ENCODE data around the gene EEPD1.

Gene EEPD1

GRCh38 chr7:36283181-36283580 is 130.1 kb downstream of the EEPD1 start:
- DNase-seq = no peak

DNA sequence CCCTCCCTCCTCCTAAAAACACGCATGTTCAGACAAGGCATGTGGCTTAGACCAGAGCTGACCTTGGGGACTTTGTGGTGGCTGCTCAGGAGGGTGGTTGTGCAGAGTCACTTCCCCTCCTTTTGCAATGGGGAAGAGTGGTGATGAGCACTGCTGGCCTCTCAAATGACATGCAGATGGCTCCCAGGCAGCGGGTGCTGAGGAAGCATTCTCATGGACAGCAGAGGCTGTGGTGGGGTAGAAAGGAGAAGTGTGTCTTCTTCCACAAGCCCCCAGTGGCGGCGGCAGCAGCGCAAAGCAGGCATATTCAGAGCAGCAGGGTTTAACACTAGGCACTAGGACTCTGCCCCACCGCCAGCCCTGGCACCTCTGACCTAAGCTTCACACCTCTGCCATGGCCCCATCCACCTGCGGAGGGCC is 130.7 kb downstream of the EEPD1 start:
- DNase-seq = no peak

- no peak for DNase-seq
These were observed 131.5 kb downstream of the EEPD1 start for GRCh38 chr7:36284456-36285090.

- DNase-seq = no peak
These were observed 132.2 kb downstream of the EEPD1 start for GRCh38 chr7:36285276-36285675.

- DNase-seq = no peak
These were observed 133.2 kb downstream of the EEPD1 start for GRCh38 chr7:36286226-36286625.

DNA sequence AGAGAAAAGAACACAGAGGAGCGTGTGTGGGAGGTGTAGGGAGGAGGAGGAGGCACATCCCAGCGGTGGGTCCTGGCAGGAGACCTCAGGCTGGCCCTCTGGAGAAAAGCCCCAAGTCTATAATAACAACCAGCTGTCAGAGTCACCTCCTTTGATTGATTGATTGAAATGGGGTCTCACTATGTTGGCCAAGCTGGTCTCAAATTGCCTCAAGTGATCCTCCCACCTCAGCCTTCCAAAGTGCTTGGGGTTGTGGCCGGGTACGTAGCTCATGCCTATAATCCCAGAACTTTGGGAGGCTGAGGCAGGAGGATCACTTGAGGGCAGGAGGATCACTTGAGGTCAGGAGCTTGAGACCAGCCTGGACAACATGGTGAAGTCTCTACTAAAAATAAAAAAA is 133.6 kb downstream of the EEPD1 start:
- DNase-seq = no peak

- no peak for DNase-seq
These were observed 134.6 kb downstream of the EEPD1 start for GRCh38 chr7:36287371-36288241.

- DNase-seq = no peak
These were observed 135.4 kb downstream of the EEPD1 start for GRCh38 chr7:36288501-36288900.

- DNase-seq = no peak
These were observed 137.0 kb downstream of the EEPD1 start for GRCh38 chr7:36289833-36290661.

- DNase-seq = peak; percentile 77
These were observed 138.6 kb downstream of the EEPD1 start for GRCh38 chr7:36291387-36292316.

GRCh38 chr7:36295090-36295489 is 142.0 kb downstream of the EEPD1 start:
- DNase-seq = no peak

GRCh38 chr7:36296284-36296683 is 143.2 kb downstream of the EEPD1 start:
- DNase-seq = no peak

DNA sequence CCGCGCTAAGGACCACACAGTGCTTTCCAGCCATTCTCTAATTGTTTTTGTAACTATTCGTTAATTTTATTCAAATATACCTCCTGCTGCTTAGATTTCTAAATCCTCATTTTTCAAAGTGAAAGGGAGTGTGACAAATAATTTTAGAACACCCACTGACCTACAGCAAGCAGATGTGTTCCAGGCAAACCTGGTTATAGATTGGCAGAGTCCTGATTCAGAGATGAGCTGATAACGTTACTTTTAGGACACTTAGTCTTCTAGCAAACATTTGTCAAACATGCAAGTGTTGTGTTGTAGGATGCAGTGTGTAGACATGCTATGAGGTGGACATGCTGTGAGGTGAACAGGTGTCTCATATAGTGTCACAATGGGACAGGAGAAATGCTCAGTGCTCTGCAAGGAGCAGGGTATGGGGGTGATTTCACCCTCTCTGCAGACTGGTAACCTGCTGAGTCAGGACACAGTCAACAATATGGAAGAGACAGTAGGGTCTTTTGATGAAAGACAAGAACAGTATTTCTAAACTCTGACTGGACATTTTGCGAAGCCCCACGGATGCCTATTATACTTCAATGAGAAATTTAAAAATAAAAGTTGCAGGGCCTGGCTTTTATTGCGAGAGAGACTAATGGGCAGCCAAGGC is 144.4 kb downstream of the EEPD1 start:
- DNase-seq = no peak

DNA sequence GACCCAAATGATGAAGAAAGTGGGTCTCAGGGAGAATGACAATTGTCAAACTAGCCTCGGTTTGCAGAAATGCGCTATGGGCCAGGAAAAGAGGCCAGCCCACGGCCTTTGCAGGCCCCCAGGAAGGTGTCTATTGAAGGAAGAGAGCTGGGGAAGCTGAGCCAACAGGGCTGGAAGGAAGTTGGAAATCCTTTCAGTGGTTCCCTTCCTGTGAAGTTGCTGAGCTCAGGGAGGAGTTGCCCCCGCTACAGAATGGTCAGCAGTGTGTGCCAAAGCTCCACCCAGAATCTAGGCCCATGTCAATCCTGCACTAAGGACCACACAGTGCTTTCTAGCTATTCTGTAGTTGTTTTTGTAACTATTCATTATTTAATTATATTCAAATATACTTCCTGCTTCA is 145.1 kb downstream of the EEPD1 start:
- DNase-seq = no peak

GRCh38 chr7:36299223-36299774 is 146.2 kb downstream of the EEPD1 start:
- no peak for DNase-seq

- no peak for DNase-seq
These were observed 146.8 kb downstream of the EEPD1 start for GRCh38 chr7:36299823-36300341.

DNA sequence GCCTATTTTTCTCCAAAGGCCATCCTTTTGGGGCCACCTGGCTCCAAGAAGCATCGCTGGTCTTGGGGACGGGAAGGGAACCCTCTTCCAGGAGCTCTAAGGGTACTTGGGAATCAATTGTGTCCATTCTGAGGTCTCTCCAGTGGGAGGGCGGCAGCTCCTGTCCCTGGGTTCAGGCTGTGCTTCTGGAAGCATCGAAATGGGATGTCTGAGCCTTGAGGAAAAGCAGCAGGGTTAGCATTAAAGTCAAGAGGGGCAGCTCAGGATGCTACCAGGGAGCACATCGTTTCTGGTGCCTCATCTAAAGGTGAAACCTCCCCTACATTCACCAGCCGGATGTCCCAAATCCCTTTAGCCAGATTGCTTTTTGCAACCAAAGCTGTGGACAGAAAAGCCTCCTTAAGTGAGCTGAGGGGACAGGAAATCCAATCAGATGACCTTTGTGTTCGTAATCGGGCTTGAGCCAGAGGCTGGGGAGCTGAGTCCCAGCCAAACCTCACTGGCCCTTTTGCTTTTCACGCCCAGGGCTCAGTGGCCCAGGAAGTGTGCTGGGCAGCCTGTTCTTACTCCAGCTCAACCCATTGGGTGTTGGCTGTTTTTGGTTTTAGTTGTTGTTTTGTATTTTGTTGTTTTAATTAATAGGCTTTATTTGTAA is 147.8 kb downstream of the EEPD1 start:
- peak; percentile 15 for DNase-seq

DNA sequence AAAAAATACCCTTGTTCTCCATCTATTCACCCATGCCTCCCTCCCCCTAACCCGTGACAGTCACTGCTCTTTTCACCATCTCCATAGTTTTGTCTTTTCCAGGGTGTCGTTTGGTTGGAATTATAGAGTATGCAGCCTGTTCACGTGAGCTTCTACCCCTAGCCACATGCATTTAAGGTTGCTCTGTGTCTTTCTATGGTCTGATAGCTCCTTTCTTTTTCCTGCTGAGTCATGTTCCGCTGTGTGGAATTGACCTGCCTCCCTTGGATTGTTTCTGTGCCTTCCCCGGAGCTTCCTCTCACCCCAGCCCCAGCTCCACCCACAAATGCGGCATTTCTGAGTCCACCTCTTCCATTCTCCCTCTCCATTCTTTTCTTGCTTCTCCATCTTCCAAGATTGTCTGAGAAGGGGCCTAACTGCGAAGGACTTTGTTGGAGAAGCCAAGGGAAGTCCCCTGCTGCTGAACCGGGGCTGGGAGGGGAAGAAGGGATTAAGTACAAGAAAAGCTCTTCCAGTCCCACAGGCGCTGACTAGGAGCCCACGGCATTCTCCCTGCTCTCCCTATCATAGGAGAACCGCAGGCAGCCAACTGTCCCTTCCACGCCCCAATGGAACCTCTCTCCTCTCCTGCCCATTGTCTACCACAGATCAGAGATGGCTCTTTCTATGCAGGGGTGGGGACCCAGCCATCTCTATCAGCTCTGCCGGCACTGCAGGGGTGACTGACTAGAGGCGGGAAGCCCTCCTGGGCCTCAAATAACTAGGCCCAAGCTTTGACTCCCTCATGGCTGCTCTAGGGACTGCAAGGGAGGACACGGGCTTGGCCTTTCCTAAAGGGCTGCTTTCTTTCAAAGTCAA is 149.1 kb downstream of the EEPD1 start:
- DNase-seq = no peak

GRCh38 chr7:36303202-36304098 is 150.4 kb downstream of the EEPD1 start:
- DNase-seq = peak; percentile 82

Measured in HCEC 1CT (cell line).